HepG2 (cell line): ENCODE measurements around the gene PIGO. TPM values are rescaled to one million over a fixed set of nuclear protein-coding genes. Genes with fewer than 3 reads are reported as not detected.

ENCODE experiments used
- ATF4 ChIP-seq, 2 experiments: fragments of 450-650 bp in 1 of 2; sonication (generic) in 1 of 2; formaldehyde crosslinking; IDR thresholded peaks; 2 replicates each; pipeline versions ENCODE4 v1.5.0 to v1.8.0; 2020 to 2022; ENCODE audit warnings: mild to moderate bottlenecking in 1 of 2, missing genetic modification reagents in 1 of 2
- GABPB1 ChIP-seq: IDR thresholded peaks from 2 replicates; pipeline ENCODE4 v1.6.1; 2016; ENCODE audit warnings: mild to moderate bottlenecking, missing genetic modification reagents, moderate library complexity, missing compliant biosample characterization
- NFE2L1 ChIP-seq: sonication (generic); formaldehyde crosslinking; IDR thresholded peaks from 2 replicates; pipeline ENCODE4 v1.4.0; 2020; ENCODE audit warnings: missing genetic modification reagents, mild to moderate bottlenecking, borderline replicate concordance
- NFKB2 ChIP-seq: sonication (generic); formaldehyde crosslinking; IDR thresholded peaks from 2 replicates; pipeline ENCODE4 v1.4.0; 2020; ENCODE audit warnings: missing genetic modification reagents, borderline replicate concordance
- SP1 ChIP-seq, 2 experiments: fragments of 450-650 bp in 1 of 2; sonication (generic) in 1 of 2; formaldehyde crosslinking in 1 of 2; IDR thresholded peaks; 2 replicates each; pipeline versions ENCODE4 v1.4.0 to v1.6.1; 2016 to 2020; ENCODE audit warnings: missing genetic modification reagents in 1 of 2
- ZBTB8A ChIP-seq: sonication (generic); formaldehyde crosslinking; IDR thresholded peaks from 2 replicates; pipeline ENCODE4 v1.4.0; 2020; ENCODE audit warnings: mild to moderate bottlenecking, low read depth, missing genetic modification reagents, borderline replicate concordance
- ZGPAT ChIP-seq: IDR thresholded peaks from 2 replicates; pipeline ENCODE4 v1.6.1; 2016; ENCODE audit warnings: mild to moderate bottlenecking
- ZNF615 ChIP-seq: sonication (generic); formaldehyde crosslinking; IDR thresholded peaks from 2 replicates; pipeline ENCODE4 v1.5.0; 2020; ENCODE audit warnings: mild to moderate bottlenecking, missing genetic modification reagents, borderline replicate concordance
- ZNF841 ChIP-seq: sonication (generic); formaldehyde crosslinking; IDR thresholded peaks from 2 replicates; pipeline ENCODE4 v1.8.1; 2023; ENCODE audit warnings: missing genetic modification reagents, borderline replicate concordance
- polyA plus RNA-seq, 8 experiments: library from polyadenylated mRNA; depleted of rRNA in 3 of 8; stranded (reverse) in 7 of 8; unstranded in 1 of 8; fragments of >200 nt; fragmentation: Illumina TruSeq in 4 of 8; extraction: Trizol in 4 of 8; gene quantifications; 2 replicates each; pipeline versions ENCODE4 v1.2.1 to v1.2.3, GENCODE V29; 2011 to 2016; ENCODE audit warnings: low read depth in 4 of 8, missing spikeins in 1 of 8, mixed read lengths in 1 of 8; ENCODE audit not compliant: insufficient read depth in 1 of 8
- total RNA-seq, 5 experiments: library from RNA; depleted of rRNA; stranded (reverse); fragments of >200 nt; fragmentation: Illumina TruSeq; extraction: Trizol; gene quantifications; 2 replicates each; pipeline ENCODE4 v1.2.3, GENCODE V29; 2016; ENCODE audit warnings: low read depth in 1 of 5
- TF ChIP-seq, protein P1 (sequence below), 2 experiments: fragments of 450-650 bp in 1 of 2; sonication (generic) in 1 of 2; formaldehyde crosslinking in 1 of 2; IDR thresholded peaks; 2 replicates each; pipeline versions ENCODE4 v1.6.1 to v1.8.0; 2016 to 2022; ENCODE audit warnings: antibody characterized with exemption in 1 of 2, mild to moderate bottlenecking in 1 of 2, missing genetic modification reagents in 1 of 2
- TF ChIP-seq, protein P2 (sequence below): sonication (generic); formaldehyde crosslinking; conservative IDR thresholded peaks from 2 replicates; pipeline ENCODE4 v1.5.0; 2020; ENCODE audit warnings: missing genetic modification reagents

Gene PIGO
- total and polyA plus RNA-seq, 2 of the 13 experiments (the other 11 are each of a cell fraction or from before 2014, with no cell fraction given): 20.5 to 26.2 TPM

- TF ChIP-seq GABPB1: peak; percentile 65; the same call in 1 of the 2 replicates
- TF ChIP-seq ZBTB8A (CRISPR knock-in tag): no peak
- TF ChIP-seq SP1 (IDR thresholded peaks at IDR 0.05): 0 out of 2 replicates have a peak, but pooled peaks have one; percentile 8
- 0 out of 2 replicates have a peak, but pooled peaks have one; percentile 49 for TF ChIP-seq SP1 (CRISPR knock-in tag; IDR thresholded peaks at IDR 0.05)
- no peak for TF ChIP-seq NFKB2
- TF ChIP-seq ATF4 (CRISPR knock-in tag; IDR thresholded peaks at IDR 0.05): no peak
- TF ChIP-seq NFE2L1: no peak
- TF ChIP-seq, protein P1, sequence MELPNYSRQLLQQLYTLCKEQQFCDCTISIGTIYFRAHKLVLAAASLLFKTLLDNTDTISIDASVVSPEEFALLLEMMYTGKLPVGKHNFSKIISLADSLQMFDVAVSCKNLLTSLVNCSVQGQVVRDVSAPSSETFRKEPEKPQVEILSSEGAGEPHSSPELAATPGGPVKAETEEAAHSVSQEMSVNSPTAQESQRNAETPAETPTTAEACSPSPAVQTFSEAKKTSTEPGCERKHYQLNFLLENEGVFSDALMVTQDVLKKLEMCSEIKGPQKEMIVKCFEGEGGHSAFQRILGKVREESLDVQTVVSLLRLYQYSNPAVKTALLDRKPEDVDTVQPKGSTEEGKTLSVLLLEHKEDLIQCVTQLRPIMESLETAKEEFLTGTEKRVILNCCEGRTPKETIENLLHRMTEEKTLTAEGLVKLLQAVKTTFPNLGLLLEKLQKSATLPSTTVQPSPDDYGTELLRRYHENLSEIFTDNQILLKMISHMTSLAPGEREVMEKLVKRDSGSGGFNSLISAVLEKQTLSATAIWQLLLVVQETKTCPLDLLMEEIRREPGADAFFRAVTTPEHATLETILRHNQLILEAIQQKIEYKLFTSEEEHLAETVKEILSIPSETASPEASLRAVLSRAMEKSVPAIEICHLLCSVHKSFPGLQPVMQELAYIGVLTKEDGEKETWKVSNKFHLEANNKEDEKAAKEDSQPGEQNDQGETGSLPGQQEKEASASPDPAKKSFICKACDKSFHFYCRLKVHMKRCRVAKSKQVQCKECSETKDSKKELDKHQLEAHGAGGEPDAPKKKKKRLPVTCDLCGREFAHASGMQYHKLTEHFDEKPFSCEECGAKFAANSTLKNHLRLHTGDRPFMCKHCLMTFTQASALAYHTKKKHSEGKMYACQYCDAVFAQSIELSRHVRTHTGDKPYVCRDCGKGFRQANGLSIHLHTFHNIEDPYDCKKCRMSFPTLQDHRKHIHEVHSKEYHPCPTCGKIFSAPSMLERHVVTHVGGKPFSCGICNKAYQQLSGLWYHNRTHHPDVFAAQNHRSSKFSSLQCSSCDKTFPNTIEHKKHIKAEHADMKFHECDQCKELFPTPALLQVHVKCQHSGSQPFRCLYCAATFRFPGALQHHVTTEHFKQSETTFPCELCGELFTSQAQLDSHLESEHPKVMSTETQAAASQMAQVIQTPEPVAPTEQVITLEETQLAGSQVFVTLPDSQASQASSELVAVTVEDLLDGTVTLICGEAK (IDR thresholded peaks at IDR 0.05): no peak
- TF ChIP-seq, protein P1 (CRISPR knock-in tag; IDR thresholded peaks at IDR 0.05): no peak; the same call in 1 of the 2 replicates
- TF ChIP-seq ZNF615 (CRISPR knock-in tag): no peak
- TF ChIP-seq, protein P2, sequence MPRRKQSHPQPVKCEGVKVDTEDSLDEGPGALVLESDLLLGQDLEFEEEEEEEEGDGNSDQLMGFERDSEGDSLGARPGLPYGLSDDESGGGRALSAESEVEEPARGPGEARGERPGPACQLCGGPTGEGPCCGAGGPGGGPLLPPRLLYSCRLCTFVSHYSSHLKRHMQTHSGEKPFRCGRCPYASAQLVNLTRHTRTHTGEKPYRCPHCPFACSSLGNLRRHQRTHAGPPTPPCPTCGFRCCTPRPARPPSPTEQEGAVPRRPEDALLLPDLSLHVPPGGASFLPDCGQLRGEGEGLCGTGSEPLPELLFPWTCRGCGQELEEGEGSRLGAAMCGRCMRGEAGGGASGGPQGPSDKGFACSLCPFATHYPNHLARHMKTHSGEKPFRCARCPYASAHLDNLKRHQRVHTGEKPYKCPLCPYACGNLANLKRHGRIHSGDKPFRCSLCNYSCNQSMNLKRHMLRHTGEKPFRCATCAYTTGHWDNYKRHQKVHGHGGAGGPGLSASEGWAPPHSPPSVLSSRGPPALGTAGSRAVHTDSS: no peak
- TF ChIP-seq ZGPAT (CRISPR knock-in tag): no peak
- TF ChIP-seq ZNF841 (CRISPR knock-in tag): no peak
Measured at GRCh38 chr9:35115680-35116538, 19.5 kb upstream of the PIGO start, which contains the start of gene ATOSB (continued).
